NCI-H774 (cell line): ENCODE results near the gene ERBB4.
A peak's percentile ranks its signal among the peaks of the same experiment; 100 is the strongest.

Experiments
- DNase-seq: peaks from one replicate; lab custom pipeline; 2025; lab: John Stamatoyannopoulos, UW

Gene ERBB4

DNA sequence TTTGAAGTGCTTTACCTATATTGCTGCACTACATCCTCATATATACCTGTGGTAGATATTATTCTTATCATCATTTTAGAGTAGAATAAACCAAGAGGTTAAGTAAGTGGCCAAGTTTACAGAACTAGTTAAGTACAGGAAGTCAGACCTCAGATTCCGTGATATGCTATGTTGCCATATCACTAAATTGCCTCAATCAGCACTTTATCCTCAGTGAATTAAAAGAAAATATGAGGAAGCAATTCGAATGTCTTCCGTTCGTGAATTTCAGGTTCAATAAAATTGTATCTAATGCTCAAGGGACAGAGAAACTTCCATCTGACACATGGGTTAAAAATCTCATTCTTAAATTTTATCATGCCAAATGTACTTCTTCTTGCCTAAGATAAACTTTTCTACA lies 1133.6 kb downstream of the ERBB4 start:
- DNase-seq, result no peak

DNA sequence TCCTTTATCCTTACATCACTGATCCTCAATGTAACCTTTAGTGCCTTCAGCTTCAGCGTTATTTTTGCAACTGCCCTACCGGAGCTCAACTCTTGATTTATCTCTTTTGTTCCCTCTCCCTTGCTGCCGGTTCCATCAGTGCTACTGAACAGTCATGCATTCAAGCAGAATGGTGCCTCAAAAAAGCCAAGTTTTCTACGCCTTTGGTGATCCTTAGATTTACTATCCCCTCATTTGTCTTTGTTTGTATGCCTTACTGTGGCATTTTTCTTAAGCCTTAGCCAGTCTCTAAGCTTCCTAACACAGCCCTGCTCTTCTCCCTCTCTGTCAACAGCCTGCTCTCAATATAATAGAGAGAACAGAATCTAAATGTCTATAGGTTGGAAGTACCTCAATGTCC lies 1134.5 kb downstream of the ERBB4 start:
- DNase-seq, result no peak

DNA sequence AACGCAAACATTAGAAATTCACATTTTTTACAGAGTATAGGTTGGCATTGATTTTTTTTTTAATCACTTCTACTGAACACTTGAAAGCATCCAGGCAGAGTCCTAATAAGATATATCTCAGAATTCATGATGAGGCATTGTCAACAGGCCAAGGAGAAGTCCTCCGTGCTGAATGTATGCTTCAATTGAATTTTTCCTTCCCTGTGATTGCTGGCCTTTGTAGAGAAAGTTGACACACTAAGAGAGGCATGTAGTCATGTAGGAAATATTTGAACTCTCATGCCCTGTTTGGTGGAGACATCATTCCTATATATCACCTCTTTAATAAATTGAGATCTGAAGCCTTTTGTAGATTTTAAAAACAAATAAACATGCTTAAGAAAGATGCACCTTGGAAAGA lies 1137.3 kb downstream of the ERBB4 start:
- no peak for DNase-seq

DNA sequence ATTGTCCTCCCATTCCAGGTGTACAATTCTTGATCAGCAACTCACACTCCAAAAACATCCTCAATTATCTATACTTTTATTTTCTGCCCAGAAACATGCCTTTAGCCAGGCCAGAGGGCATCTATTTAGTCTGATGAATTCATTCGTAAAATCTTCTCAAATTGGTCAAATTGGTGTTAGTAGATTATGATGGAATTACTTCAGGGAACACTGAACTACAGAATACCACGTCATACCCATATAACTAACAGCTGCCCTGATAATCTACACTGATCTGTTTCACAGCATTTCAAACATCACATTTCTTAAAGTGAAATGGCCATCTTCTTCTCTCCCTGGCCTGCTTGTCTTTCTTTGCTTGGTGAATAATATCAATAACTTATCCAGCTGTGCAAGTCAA lies 1140.8 kb downstream of the ERBB4 start:
- DNase-seq, result no peak

DNA sequence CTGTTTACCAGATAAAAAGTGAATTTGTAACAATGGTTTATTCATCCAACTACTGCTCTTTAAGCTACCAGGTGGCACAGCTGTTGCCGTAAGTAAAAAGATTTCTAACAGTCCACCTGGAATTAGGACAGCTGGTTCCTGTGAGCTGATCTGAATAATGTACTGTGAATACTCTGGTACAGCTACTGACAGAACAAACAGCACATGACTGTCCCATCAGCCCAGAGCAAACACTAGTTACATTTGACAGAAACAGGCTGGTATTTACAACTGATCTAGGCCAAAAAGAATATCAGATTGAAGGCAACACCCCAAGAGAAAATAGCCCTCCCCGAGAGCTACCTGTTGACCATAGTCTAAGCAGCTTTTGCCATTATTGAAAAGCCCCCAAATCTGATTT lies 1141.8 kb downstream of the ERBB4 start:
- peak; percentile 89 for DNase-seq

DNA sequence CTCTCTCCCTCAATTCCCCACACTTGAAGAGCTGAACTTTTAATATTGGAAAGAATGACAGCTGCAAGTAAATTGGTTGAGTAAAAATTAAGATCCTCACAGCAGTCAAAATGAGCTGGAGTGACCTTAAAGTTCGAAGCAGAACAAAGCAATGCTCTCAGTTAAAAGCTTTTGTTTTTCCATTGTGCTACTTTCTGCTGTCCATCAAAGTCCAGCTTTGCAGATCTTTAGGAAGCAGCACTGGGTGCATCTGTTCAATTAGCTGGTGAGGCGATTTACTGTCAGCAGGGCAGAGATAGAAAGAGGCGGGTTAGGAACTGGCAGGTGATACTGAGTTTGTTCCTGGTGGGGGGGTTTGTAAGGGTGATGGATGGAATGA lies 1147.4 kb downstream of the ERBB4 start:
- no peak for DNase-seq

DNA sequence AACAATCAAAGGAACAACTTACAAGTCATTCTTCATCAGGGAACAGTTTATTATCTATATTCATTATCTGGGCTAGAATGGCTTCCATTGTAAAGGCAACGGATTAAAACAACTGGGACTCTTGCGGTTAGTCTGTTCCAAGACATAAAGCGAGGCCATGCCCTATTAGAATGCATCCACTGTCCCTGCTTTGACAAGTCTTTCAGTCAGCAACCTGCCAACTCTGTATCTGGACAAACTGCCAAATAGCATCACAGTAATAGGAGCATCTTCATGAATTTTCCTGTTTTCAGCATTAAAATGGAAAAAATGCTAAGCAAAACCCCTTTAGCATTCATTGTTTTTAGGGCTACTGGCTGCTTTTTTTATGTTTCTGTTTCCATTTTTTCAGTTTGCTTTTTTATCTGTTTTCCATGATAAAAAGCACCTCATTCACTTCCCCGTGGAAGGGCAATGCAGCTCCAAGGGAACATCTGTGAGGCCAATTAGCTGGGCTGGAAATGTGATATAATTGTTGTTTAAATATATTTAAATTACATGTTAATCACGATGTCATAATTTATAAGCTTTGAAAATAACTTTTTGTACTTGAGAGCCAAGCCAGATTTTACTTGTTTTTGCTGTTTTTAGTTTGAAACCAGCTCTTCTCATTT lies 1147.9 kb downstream of the ERBB4 start:
- DNase-seq, result no peak

DNA sequence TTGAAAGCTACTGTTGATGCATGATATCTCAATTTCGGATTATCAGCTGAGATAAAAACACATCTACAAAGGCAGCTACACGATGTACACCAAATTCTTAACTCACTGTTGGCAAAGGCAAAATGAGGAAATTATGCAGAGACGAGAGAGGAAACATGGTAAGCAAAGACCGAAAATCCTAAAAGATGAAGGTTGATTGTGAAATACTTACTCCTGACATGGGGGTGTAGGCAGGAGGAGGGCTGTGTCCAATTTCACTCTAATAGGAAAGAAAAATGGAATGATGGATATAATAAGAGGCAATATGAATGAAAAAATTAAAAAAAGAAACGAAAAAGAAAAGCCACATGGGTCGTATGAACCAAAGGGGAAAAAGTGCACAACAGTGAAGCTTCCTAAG lies 1150.9 kb downstream of the ERBB4 start:
- DNase-seq, result no peak

DNA sequence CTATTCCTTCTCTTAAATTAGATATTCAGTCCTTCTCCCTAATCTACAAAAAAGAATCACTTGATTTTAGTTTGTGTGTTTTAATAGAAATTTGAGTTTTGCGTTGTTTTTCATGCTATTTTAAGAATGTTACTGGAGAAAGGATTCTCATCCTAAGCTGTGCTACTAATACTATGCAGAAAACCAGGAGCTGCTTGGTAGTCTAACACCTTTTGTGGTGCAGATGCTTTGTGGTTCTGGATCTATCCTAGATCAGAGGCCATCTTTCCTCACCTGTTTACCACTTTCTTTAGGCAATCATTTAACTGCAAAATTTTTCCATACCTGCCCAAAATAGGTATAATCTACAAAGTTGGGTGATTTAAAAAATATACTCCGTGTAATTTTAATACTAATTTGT lies 1158.6 kb downstream of the ERBB4 start:
- DNase-seq, result no peak

DNA sequence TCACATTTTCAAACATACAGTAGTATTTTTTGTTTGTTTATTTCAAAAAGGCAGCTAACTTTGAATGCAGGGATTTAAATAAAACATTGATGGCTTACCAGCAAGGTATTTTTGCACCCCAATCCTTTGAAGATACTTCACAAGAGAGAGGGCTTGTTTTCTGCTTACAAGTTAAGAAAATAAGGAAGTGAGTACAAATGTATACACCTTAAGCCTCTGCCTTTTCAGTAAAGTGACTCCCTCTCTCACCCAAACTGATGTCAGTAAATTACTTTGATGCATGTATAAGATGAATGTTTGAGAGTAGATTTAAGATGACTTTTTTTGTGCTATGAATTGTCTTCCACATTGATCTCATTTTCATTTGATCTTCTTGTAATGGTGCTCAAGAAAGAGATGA lies 1162.2 kb downstream of the ERBB4 start:
- no peak for DNase-seq

DNA sequence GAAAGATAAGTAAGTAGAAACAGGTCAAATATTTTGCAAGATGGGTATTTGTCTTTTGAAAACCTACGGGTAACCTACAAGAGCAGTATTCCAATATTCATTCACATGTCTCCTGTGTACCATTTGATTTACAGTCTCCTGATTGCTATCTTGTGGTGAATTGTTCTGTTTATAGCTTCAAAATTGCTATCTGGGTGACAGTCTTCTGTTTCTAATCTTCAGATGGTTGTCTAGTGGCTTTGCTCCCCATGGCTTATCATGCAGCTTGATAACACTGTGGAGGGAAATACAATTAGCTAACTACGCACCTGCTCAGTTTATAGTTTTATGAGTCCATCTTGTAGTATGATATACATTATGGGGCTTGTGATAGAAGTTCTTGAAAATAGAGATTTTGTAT lies 1165.4 kb downstream of the ERBB4 start:
- no peak for DNase-seq

DNA sequence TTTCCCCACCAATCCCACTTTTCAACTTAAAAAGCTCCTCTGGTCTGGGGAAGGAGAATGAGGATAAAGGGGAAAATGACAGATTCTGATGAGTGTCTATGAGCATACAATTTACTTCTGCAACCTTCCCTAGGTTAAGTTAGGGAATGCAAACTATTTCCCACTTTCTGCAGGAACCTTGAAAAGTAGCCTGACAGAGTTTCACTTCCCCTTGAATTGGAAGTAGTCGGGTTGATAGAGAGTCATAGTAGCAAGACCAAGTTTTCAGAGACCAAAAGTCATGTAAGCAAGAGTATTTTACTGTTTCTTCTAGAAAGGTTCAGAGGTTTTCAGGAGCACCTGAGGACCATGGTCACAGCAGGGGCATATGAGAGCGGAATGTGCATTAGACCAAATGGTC lies 1167.1 kb downstream of the ERBB4 start:
- DNase-seq, result no peak

DNA sequence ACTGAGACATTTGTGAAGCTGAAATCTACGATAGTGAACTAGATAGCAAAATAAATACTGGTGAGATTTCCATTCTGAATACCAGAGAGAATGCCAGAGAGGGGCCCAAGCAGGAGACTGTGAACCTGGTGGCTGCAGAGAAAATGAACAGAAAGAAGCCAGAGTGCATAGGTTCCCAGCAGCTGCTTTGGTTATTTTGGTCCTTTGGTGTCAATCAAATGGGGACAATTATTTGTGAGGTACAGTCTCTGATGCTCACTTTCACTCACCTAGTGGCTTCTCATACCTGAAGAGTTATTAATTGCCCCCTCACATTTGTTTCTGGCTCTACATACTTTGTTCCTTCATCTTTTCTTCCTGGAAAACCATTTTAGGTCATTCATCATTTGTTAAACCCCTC lies 1170.1 kb downstream of the ERBB4 start:
- no peak for DNase-seq

DNA sequence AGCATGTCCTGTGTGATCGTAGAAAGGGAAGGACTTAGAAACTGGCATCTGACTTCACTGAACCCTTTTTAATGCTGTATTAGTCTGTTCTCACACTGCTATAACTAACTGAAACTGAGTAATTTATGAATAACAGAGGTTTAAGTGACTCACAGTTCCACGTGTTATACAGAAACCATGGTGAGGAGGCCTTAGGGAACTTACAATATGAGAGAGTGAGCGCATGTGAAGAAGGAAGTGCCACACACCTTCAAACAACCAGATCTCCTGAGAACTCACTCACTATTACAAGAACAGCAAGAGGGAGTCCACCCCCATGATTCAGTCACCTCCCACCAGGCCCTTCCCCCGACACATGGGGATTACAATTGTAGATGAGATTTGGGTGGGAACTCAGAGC lies 1170.9 kb downstream of the ERBB4 start:
- DNase-seq, result no peak

DNA sequence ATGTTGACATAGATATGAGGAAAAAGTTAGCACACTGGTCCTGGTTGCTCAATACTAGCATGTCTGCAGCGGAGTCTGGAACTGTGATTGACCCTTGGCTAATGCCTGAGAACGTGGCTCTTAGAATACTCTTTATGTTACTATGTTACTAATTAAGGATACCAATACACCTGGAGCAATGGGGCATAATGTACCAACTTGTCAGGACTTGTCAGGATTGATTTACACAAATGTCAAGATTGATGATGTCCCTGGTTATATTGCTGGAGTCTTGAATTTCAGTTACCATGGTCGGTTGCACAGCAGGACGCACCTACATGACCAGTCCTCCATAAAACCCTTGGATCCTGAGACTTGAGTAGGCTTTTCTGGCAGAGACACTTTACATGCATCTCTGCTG lies 1171.3 kb downstream of the ERBB4 start:
- no peak for DNase-seq

DNA sequence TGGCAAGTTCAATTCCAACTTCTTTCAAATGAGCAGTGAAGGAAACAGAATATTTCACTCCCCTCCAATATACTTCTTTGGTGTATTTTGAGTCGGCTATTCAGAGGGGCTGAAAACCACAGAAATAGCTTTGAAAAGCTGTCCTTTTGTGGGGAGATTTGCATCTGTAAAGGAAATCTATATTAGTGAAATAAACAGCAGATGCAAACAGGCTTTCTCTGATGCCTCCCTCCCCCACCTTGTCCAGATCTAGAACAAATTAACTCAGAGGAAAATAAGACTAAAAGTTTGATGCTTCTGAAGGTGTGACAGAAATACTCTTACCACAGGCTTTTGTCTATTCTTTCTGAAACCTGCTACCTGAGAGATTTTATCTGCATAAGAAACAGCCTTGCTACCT lies 1173.7 kb downstream of the ERBB4 start:
- no peak for DNase-seq

DNA sequence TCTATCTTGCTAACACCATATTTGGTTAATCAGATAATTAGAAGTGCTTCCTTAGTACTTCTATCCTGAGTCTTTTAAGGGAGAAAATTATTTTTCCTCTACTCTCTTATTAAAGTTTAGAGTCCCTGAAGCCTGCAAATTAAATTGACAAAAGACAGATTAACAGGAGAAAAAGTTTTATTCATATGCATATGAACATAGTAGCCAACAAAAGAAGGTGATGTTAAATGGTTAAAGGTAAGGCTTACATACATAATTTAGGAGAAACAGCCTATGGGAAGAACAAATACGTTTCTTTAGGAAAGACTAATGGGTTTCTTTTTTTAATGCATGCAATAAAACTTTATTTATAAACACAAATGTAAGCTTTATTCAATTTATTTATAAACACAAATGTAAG lies 1177.2 kb downstream of the ERBB4 start:
- DNase-seq, result no peak

DNA sequence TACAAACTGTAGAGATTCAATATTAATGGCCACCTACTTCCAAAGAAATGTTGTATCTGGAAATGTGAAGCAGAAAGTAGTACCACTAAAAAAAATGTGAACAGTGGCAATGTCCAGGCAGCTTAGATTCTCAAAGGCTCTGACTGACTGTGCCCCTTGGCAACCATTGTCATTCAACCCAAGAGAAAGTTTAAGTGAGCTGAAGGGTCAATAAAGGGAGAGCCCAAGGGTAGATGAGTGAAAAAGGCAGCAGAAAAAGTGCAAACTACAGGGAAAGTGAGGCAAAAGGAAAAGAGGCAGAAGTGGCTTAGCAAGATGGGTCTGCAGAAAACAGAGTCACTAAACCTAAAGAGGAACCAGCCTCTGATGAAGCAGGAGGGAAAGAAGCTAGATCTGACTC lies 1179.3 kb downstream of the ERBB4 start:
- no peak for DNase-seq

DNA sequence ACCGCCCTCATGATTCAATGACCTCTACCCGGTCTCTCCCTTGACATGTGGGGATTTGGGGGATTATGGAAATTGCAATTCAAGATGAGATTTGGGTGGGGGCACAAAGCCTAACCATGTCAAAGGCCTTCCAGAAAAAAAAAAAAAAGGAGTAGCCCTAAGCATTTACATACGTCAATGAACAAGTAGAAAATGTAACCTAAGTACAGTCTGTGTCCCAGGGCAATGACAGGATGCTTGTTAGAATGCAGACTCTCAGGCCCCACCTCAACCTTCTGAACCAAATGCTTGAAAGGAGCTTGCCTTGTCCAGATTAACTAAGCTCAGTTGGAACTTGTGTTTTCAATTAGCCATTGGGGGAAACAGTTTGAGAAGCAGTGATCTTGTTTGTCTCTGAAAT lies 1180.1 kb downstream of the ERBB4 start:
- no peak for DNase-seq

DNA sequence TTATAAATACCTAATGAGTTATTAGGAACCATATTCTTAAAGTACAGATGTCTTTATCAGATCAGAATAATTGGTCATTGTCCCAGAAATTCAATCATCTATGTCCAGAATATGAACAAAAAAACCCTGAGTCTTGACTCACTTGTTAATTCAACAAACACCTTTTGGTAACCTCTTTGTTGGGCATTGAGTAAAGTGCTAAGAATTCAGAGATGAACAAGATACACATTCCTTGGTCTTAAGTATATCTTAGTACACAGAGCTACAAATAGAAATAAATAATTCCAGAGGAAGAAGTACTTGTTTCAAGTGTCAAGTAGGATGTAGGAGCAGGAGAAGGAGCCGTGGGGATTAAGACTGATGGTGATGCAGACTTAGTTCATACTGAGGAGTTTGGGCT lies 1184.1 kb downstream of the ERBB4 start:
- no peak for DNase-seq

DNA sequence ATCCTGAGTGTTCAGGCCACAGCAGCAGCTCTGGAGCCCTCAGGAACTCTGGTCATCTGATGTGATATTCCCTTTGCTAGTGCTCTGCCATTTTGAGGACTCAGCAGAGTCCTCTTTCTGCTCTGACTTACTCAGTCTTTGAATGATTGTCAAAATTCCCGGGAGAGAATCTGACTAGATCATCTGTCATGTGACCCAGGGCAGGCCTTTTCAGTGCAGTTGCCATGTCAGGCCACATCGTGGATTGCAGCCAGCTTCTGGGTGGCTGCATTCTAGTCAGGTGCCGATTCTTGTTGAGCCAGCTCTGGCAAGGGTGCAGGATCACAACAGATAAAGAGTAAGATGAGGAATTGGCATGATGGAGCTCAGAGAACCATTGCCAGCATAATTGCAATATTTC lies 1186.6 kb downstream of the ERBB4 start:
- peak; percentile 15 for DNase-seq

DNA sequence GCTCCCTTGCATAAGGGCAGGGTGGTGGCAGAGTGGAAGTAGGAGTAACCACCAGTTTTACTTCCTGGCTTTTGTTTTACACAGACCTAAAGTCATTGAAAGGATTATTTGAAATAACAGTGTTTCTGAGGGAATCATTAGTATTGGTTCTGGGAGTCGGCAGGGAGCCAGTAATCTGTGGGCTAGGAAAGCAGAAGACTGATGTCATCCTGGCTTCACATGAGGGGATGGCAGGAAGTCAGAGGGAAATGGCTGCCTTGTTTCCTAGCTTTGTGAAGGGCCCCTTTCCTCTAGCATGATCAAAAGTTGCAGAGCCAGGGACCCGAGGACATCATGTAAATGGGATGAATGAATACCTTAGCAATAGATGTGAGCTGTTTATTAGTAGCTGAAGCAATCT lies 1189.6 kb downstream of the ERBB4 start:
- DNase-seq, result no peak

DNA sequence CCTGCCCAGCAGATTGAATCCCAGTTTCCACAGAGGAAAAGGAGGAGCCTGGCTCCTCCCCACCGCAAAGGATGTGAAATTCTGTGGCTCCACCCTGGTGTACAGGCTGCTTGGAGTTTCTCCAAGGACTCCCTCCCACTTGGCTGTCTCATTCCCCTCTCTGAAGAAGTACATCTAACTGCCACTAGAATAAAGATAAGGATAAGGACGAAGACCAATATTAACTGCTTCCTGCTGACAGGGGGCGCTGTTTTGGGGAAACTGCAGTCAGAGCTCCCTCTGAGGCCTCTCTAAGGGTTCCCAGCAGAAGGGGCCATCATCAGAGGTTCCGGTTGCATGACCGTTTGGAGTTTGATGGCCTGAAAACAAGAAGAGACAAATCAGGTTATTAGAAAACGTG lies 1191.3 kb downstream of the ERBB4 start:
- no peak for DNase-seq

DNA sequence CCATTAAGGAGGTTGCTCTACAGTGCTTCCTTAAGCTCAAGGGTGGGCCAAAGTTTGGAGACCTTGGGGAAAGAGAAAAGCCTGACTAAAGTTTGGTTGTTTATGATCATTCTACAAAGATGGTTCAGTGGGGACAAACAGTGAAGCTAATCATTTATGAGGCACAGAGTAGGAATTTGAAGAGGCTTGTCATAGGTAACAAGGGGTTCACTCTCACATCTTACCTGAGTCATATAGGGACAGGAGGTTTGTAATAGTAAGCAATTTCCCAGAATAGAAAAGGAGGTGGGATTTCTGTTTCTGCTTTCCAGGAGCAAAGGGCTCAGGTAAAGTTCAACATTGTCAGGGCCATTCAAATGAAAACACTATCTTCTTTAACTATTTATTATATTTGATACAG lies 1194.3 kb downstream of the ERBB4 start:
- DNase-seq, result no peak

DNA sequence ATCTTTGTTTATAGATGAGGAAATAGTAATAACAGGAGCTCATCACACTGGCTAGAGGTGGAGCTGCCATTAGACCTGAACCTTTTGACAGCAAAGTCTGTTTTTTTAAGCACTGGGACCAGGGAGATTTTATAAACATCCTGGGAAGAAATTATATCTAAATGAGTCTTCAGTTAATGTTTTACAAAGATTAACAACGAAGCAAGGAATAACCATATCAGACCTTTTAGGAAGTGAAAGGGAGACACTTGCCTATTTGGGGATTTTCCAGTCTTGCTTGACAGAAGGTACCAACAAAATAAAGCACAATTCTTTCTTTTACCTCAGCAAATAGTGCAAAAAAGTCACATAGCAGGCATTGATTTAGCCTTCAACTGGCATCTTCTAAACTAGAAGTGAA lies 1205.2 kb downstream of the ERBB4 start:
- DNase-seq, result no peak
